Endodermal cell (in vitro differentiated cells): Measurements from ENCODE around the gene PCNT. TPM values are rescaled to one million over a fixed set of nuclear protein-coding genes. Genes with fewer than 3 reads are reported as not detected.

Source experiments
- DNase-seq: peaks from one replicate; pipeline ENCODE4 v3.0.0-alpha.2; 2017
- H3K27ac ChIP-seq: 2 replicates; pipeline ENCODE4 v1.5.1; 2013; ENCODE audit warnings: mild to moderate bottlenecking, low read depth, low read length, moderate library complexity
- H3K27me3 ChIP-seq: 2 replicates; pipeline ENCODE4 v1.6.1; 2013; ENCODE audit warnings: mild to moderate bottlenecking, low read length, moderate library complexity; ENCODE audit not compliant: insufficient read depth, control insufficient read depth, poor library complexity, severe bottlenecking
- H3K36me3 ChIP-seq: 2 replicates; pipeline ENCODE4 v1.7.0; 2013; ENCODE audit warnings: mild to moderate bottlenecking, low read length, moderate library complexity; ENCODE audit not compliant: control insufficient read depth, insufficient read depth
- H3K4me1 ChIP-seq: one replicate; pipeline ENCODE4 v1.7.0; 2013; ENCODE audit warnings: low read length; ENCODE audit not compliant: control insufficient read depth, insufficient read depth
- H3K4me3 ChIP-seq: 2 replicates; pipeline ENCODE4 v1.5.1; 2013; ENCODE audit warnings: mild to moderate bottlenecking, low read length, moderate library complexity
- H3K9ac ChIP-seq: 2 replicates; pipeline ENCODE4 v1.6.1; 2013; ENCODE audit warnings: mild to moderate bottlenecking, low read length, moderate library complexity; ENCODE audit not compliant: poor library complexity, severe bottlenecking; ENCODE audit errors: extremely low read depth
- H3K9me3 ChIP-seq: 2 replicates; pipeline ENCODE4 v1.6.1; 2013; ENCODE audit warnings: mild to moderate bottlenecking, low read length, moderate library complexity; ENCODE audit not compliant: control insufficient read depth
- H3K27ac Mint-ChIP-seq: 2 replicates; pipeline ENCODE4 v1.8.0; 2020; ENCODE audit warnings: mixed read lengths
- H3K27me3 Mint-ChIP-seq: 2 replicates; pipeline ENCODE4 v1.8.0; 2021; ENCODE audit warnings: mild to moderate bottlenecking, mixed read lengths; ENCODE audit not compliant: insufficient read depth
- H3K36me3 Mint-ChIP-seq: 2 replicates; pipeline ENCODE4 v1.8.0; 2020; ENCODE audit warnings: low read depth, mixed read lengths
- H3K4me1 Mint-ChIP-seq: 2 replicates; pipeline ENCODE4 v1.8.0; 2020; ENCODE audit warnings: mixed read lengths
- H3K4me3 Mint-ChIP-seq: 2 replicates; pipeline ENCODE4 v1.8.0; 2020; ENCODE audit warnings: mild to moderate bottlenecking, moderate library complexity, mixed read lengths
- H3K9me3 Mint-ChIP-seq: 2 replicates; pipeline ENCODE4 v1.8.0; 2020; ENCODE audit warnings: mild to moderate bottlenecking, mixed read lengths
- CTCF ChIP-seq: fragments of 200-600 bp; sonication (generic); conservative IDR thresholded peaks from 2 replicates; pipeline ENCODE4 v1.5.0; 2021; ENCODE audit warnings: antibody characterized with exemption, mild to moderate bottlenecking
- WGBS, 2 experiments: methylation state at CpG; one replicate each; pipeline versions ENCODE4 v1.1.5 to v1.1.7; 2013; ENCODE audit warnings: missing lambda C conversion rate in 2 of 2, mixed read lengths in 1 of 2; ENCODE audit not compliant: insufficient coverage in 1 of 2, insufficient read length in 1 of 2; 5-methylcytosine and 5-hydroxymethylcytosine counted together
- total RNA-seq, 2 donors: library from RNA; stranded (reverse); fragmentation: NEBNext Ultra II Directional in 1 of 2; extraction: Animal tissue kit (Norgen Biotek cat#: 25700) in 1 of 2; gene quantifications; 2 replicates in 1 of 2; 3 replicates in 1 of 2; pipeline ENCODE4 v1.2.1, GENCODE V29; 2021

Gene PCNT
- total RNA-seq, 2 donors from 2014 or later: 40.1 to 40.7 TPM

- DNase-seq: no peak
These were observed 158.9 kb downstream of the PCNT start for GRCh38 chr21:46482846-46483231.

GRCh38 chr21:46483300-46484295 is 159.6 kb downstream of the PCNT start:
- Mint-ChIP-seq H3K9me3 (no peaks in the 10 kb centered on the region), H3K27ac (peak overlapping the region; percentile 65), H3K27me3 (no peaks in the 10 kb centered on the region), H3K4me1 (peaks cover 8% of the 10 kb centered on the region), H3K36me3 (peaks cover 25% of the 10 kb centered on the region), H3K4me3 (no peak overlapping the region)
- no peaks in the 10 kb centered on the region for H3K27me3 ChIP-seq
- no peak overlapping the region for H3K9ac ChIP-seq
- no peaks in the 10 kb centered on the region for H3K4me1 ChIP-seq
- H3K36me3 ChIP-seq: peaks cover 38% of the 10 kb centered on the region
- H3K27ac ChIP-seq: no peak overlapping the region
- DNase-seq: no peak
- no peak overlapping the region for H3K4me3 ChIP-seq
- H3K9me3 ChIP-seq: no peaks in the 10 kb centered on the region
- TF ChIP-seq CTCF: no peak
- 89 to 100% methylated on average over 2 to 6 of the region's 6 CpGs for WGBS, 2 experiments

More at GRCh38 chr21:46482846-46483231, 158.9 kb downstream of the PCNT start:
- Histone ChIP-seq H3K36me3 (peaks cover 37% of the 10 kb centered on the region), H3K27me3 (no peaks in the 10 kb centered on the region), H3K9ac (no peak overlapping the region), H3K4me3 (no peak overlapping the region), H3K4me1 (no peaks in the 10 kb centered on the region), H3K9me3 (no peaks in the 10 kb centered on the region), H3K27ac (no peak overlapping the region)
- H3K4me1 Mint-ChIP-seq: peaks cover 8% of the 10 kb centered on the region
- WGBS, 2 experiments: 89 to 91% methylated on average over 1 of the region's 2 CpGs
- no peaks in the 10 kb centered on the region for H3K27me3 Mint-ChIP-seq
- peaks cover 31% of the 10 kb centered on the region for H3K36me3 Mint-ChIP-seq
- no peak overlapping the region for H3K27ac Mint-ChIP-seq
- TF ChIP-seq CTCF: no peak
- H3K9me3 Mint-ChIP-seq: no peaks in the 10 kb centered on the region
- no peak overlapping the region for H3K4me3 Mint-ChIP-seq

DNA sequence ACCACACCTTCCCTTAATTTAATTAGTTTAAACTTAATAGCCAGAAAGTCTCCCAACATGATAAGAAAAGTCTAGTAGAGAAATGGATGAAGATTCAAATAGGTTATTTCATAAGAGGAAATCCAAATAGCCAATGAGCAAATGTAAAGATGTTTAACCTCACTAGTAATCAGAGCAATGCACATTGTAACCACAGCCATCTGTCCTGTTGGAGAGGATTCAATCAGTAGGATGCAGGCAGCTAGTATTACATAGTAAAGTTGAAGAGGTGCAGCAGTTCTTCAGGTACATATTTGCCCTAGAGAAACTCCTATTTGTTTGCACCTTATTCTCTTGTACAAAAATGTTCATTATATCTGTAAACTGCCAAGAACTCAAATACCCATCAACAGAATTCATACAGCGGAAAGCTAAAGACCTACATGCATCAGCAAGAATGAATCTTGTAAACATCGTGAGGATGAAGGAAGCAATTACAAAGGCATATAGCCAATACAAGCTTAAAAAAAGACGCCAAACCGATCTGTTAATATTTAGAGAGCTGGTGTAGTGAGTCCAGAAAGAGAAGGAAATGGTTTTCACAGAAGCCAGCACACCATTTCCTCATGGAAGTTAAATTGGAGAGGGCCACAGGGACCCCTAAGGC is 162.6 kb downstream of the PCNT start:
- H3K27ac ChIP-seq: no peak overlapping the region
- Mint-ChIP-seq H3K27me3 (no peaks in the 10 kb centered on the region), H3K36me3 (peaks cover 22% of the 10 kb centered on the region), H3K27ac (no peak overlapping the region), H3K9me3 (no peaks in the 10 kb centered on the region), H3K4me3 (no peak overlapping the region), H3K4me1 (peaks cover 3% of the 10 kb centered on the region)
- H3K9me3 ChIP-seq: no peaks in the 10 kb centered on the region
- no peak for DNase-seq
- peaks cover 39% of the 10 kb centered on the region for H3K36me3 ChIP-seq
- H3K4me1 ChIP-seq: no peaks in the 10 kb centered on the region
- no peaks in the 10 kb centered on the region for H3K27me3 ChIP-seq
- WGBS, 2 experiments: 94 to 98% methylated on average over 4 of the region's 4 CpGs
- no peak overlapping the region for H3K9ac ChIP-seq
- H3K4me3 ChIP-seq: no peak overlapping the region
- TF ChIP-seq CTCF: no peak
